IMR-90 (cell line): ENCODE results near the gene TNRC6C. TPM values are rescaled to one million over a fixed set of nuclear protein-coding genes. Genes with fewer than 3 reads are reported as not detected.

ENCODE experiments used
- ATAC-seq: fragments of 200-7000 bp; cut with Tn5 transposase; 2 replicates; pipeline ENCODE4 v1.9.1; 2020; ENCODE audit warnings: low read depth, mild to moderate bottlenecking, moderate library complexity
- BruUV-seq: library from RNA; stranded (reverse); fragments of 400-500 nt; replicated peaks from 2 replicates; lab custom pipeline; 2021; lab: Mats Ljungman, UMichigan
- CTCF ChIA-PET: fragments of 300-600 bp; formaldehyde crosslinking; extraction: SDS; loops from one replicate; lab custom pipeline; 2021; ENCODE audit warnings: antibody characterized with exemption; lab: Yijun Ruan, JAX
- POLR2A ChIA-PET: fragments of 300-600 bp; sonication (Branson Sonifier 250); formaldehyde crosslinking; loops from one replicate; lab custom pipeline; 2022; ENCODE audit warnings: antibody characterized with exemption; ENCODE audit not compliant: unreplicated experiment; lab: Charles Lee
- DNase-seq: peaks from one replicate; pipeline ENCODE4 v3.0.0; 2013
- H2AFZ ChIP-seq: replicated peaks from 2 replicates; pipeline ENCODE3; 2013; ENCODE audit warnings: low read length, mild to moderate bottlenecking; ENCODE audit not compliant: poor library complexity
- H2AK5ac ChIP-seq: 2 replicates; pipeline ENCODE4 v1.6.1; 2013; ENCODE audit warnings: low read depth, low read length, inconsistent platforms
- H2AK9ac ChIP-seq: replicated peaks from 2 replicates; pipeline ENCODE3; 2013; ENCODE audit warnings: mild to moderate bottlenecking, low read depth, low read length, moderate library complexity; ENCODE audit not compliant: poor library complexity
- H2BK120ac ChIP-seq: 2 replicates; pipeline ENCODE4 v1.6.1; 2013; ENCODE audit warnings: low read depth, low read length, inconsistent platforms
- H2BK15ac ChIP-seq: 3 replicates; pipeline ENCODE4 v1.6.1; 2013; ENCODE audit warnings: low read depth, low read length, inconsistent platforms
- H2BK20ac ChIP-seq: 2 replicates; pipeline ENCODE4 v1.6.1; 2013; ENCODE audit warnings: low read depth, mild to moderate bottlenecking, inconsistent platforms, low read length, moderate library complexity
- H2BK5ac ChIP-seq: 2 replicates; pipeline ENCODE4 v1.6.1; 2013; ENCODE audit warnings: mild to moderate bottlenecking, low read depth, low read length, inconsistent platforms; ENCODE audit not compliant: poor library complexity, severe bottlenecking
- H3K14ac ChIP-seq: replicated peaks from 2 replicates; pipeline ENCODE4 v1.6.1; 2013; ENCODE audit warnings: low read depth, low read length, inconsistent platforms
- H3K18ac ChIP-seq: 2 replicates; pipeline ENCODE4 v1.6.1; 2013; ENCODE audit warnings: low read depth, low read length, control low read depth
- H3K23ac ChIP-seq: 2 replicates; pipeline ENCODE4 v1.6.1; 2013; ENCODE audit warnings: low read depth, low read length, inconsistent platforms
- H3K27ac ChIP-seq: 2 replicates; pipeline ENCODE4 v1.5.1; 2013; ENCODE audit warnings: mild to moderate bottlenecking, control low read depth, low read length; ENCODE audit not compliant: insufficient read depth
- H3K27me3 ChIP-seq: 2 replicates; pipeline ENCODE4 v1.6.1; 2013; ENCODE audit warnings: low read length; ENCODE audit not compliant: control insufficient read depth, insufficient read depth
- H3K36me3 ChIP-seq: 2 replicates; pipeline ENCODE4 v1.6.1; 2013; ENCODE audit warnings: low read length, mixed read lengths; ENCODE audit not compliant: control insufficient read depth, insufficient read depth
- H3K4ac ChIP-seq: 2 replicates; pipeline ENCODE4 v1.6.1; 2013; ENCODE audit warnings: low read depth, low read length, inconsistent platforms
- H3K4me1 ChIP-seq: 2 replicates; pipeline ENCODE4 v1.6.1; 2013; ENCODE audit warnings: low read length, mixed read lengths; ENCODE audit not compliant: control insufficient read depth, insufficient read depth
- H3K4me2 ChIP-seq: 2 replicates; pipeline ENCODE4 v1.6.1; 2013; ENCODE audit warnings: low read depth, mild to moderate bottlenecking, control low read depth, low read length, moderate library complexity
- H3K4me3 ChIP-seq: 2 replicates; pipeline ENCODE4 v1.5.1; 2013; ENCODE audit warnings: low read depth, mild to moderate bottlenecking, control low read depth, low read length, moderate library complexity; ENCODE audit not compliant: insufficient read depth
- H3K56ac ChIP-seq: 2 replicates; pipeline ENCODE4 v1.6.1; 2013; ENCODE audit warnings: low read length, inconsistent platforms; ENCODE audit not compliant: insufficient read depth; ENCODE audit errors: extremely low read depth
- H3K79me1 ChIP-seq, 2 experiments: 2 replicates each; pipeline ENCODE4 v1.6.1; 2013; ENCODE audit warnings: low read length in 2 of 2, inconsistent platforms in 1 of 2, low read depth in 1 of 2
- H3K9ac ChIP-seq: 2 replicates; pipeline ENCODE4 v1.6.1; 2013; ENCODE audit warnings: low read depth, low read length, control low read depth
- H3K9me1 ChIP-seq: 2 replicates; pipeline ENCODE4 v1.6.1; 2013; ENCODE audit warnings: low read length, inconsistent platforms; ENCODE audit not compliant: insufficient read depth
- H3K9me3 ChIP-seq: 2 replicates; pipeline ENCODE4 v1.6.1; 2013; ENCODE audit warnings: low read length; ENCODE audit not compliant: control insufficient read depth, insufficient read depth
- H4K20me1 ChIP-seq: 2 replicates; pipeline ENCODE4 v1.6.1; 2013; ENCODE audit warnings: low read length, inconsistent platforms; ENCODE audit not compliant: insufficient read depth
- H4K5ac ChIP-seq: 2 replicates; pipeline ENCODE4 v1.6.1; 2013; ENCODE audit warnings: mild to moderate bottlenecking, low read depth, low read length, control low read depth
- H4K8ac ChIP-seq, 2 experiments: 2 replicates each; pipeline ENCODE4 v1.6.1; 2013; ENCODE audit warnings: low read depth in 2 of 2, low read length in 2 of 2, control low read depth in 1 of 2, inconsistent platforms in 1 of 2
- H4K91ac ChIP-seq: 2 replicates; pipeline ENCODE4 v1.6.1; 2013; ENCODE audit warnings: low read depth, low read length, inconsistent platforms; ENCODE audit not compliant: insufficient read depth
- BHLHE40 ChIP-seq: fragments of 150-350 bp; IDR thresholded peaks from 2 replicates; pipeline ENCODE4 v1.6.1; 2016; ENCODE audit warnings: mild to moderate bottlenecking, low read depth, low read length
- CEBPB ChIP-seq: IDR thresholded peaks from 2 replicates; pipeline ENCODE4 v1.6.1; 2012; ENCODE audit warnings: low read depth, low read length, improper control_type of control experiment
- CHD1 ChIP-seq: IDR thresholded peaks from 2 replicates; pipeline ENCODE4 v1.6.1; 2012; ENCODE audit warnings: low read depth, low read length, improper control_type of control experiment
- MAFK ChIP-seq: IDR thresholded peaks from 2 replicates; pipeline ENCODE4 v1.6.1; 2012; ENCODE audit warnings: low read depth, low read length, improper control_type of control experiment
- NFE2L2 ChIP-seq: fragments of 150-350 bp; IDR thresholded peaks from 2 replicates; pipeline ENCODE4 v1.6.1; 2016; ENCODE audit warnings: low read depth, mild to moderate bottlenecking, low read length
- POLR2A ChIP-seq: IDR thresholded peaks from 2 replicates; pipeline ENCODE4 v1.6.1; 2012; ENCODE audit warnings: mild to moderate bottlenecking, low read depth, low read length
- WGBS, 2 experiments: methylation state at CpG; one replicate each; pipeline versions ENCODE4 v1.1.5 to v1.1.7; 2013; ENCODE audit warnings: missing lambda C conversion rate in 2 of 2; ENCODE audit not compliant: insufficient read length in 1 of 2; ENCODE audit errors: extremely low coverage in 2 of 2; 5-methylcytosine and 5-hydroxymethylcytosine counted together
- dilution Hi-C: fragments of 300-500 bp; cut with HindIII; formaldehyde crosslinking; loops from one replicate; pipeline ENCODE4 v1.14.3; 2018; ENCODE audit warnings: low sequenced_read_pairs; ENCODE audit not compliant: unreplicated experiment
- in situ Hi-C: fragments of 300-500 bp; cut with MboI; formaldehyde crosslinking; loops from 3 replicates; pipeline ENCODE4 v1.14.3; 2019; ENCODE audit warnings: low sequenced_read_pairs, inconsistent platforms, mixed read lengths
- intact Hi-C: fragments of 100-400 bp; cut with micrococcal nuclease; formaldehyde crosslinking; loops from 2 replicates; pipeline ENCODE4 v1.10.0; 2022
- polyA plus RNA-seq, 3 experiments: library from polyadenylated mRNA; depleted of rRNA; stranded (reverse); fragments of >200 nt; gene quantifications; 2 replicates each; pipeline ENCODE4 v1.2.3, GENCODE V29; 2012; ENCODE audit warnings: low replicate concordance in 1 of 3
- total RNA-seq: library from RNA; depleted of rRNA; stranded (reverse); fragments of >200 nt; gene quantifications from 2 replicates; pipeline ENCODE4 v1.2.3, GENCODE V29; 2012

TNRC6C gene
- total and polyA plus RNA-seq, 2 of the 4 experiments (the other 2 are of a cell fraction), result 1.6 to 2.7 TPM

DNA sequence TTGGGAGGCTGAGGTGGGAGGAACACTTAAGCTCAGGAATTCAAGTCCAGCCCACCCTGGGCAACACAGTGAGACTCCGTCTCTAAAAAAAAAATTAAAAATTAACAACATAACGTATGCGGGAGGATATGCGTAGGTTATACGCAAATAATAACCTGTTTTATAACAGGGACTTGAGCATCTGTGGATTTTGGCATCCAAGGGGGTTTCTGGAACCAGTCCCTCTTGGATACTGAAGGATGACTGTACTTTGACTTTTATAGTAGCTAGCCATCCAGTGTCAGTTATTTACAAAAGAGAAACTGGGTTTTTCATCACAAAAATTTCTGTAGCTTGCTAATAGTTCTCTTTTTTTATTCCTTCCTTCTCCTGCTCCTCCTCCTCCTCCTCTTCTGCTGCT lies 64.5 kb downstream of the TNRC6C start:
- H3K27ac ChIP-seq, result no peak overlapping the region
- no peak overlapping the region for H3K9ac ChIP-seq
- H2BK120ac ChIP-seq, result no peak overlapping the region
- no peak overlapping the region for H3K4ac ChIP-seq
- H2BK15ac ChIP-seq, result no peak overlapping the region
- ATAC-seq (no peak), DNase-seq (no peak)
- no peak overlapping the region for H3K18ac ChIP-seq
- H2AK9ac ChIP-seq, result no peak overlapping the region
- H4K5ac ChIP-seq, result no peak overlapping the region
- H3K27me3 ChIP-seq, result no peaks in the 10 kb centered on the region
- no peak overlapping the region for H2BK20ac ChIP-seq
- H4K20me1 ChIP-seq, result no peaks in the 10 kb centered on the region
- no peak overlapping the region for H4K91ac ChIP-seq
- H4K8ac ChIP-seq, result no peak overlapping the region
- TF ChIP-seq POLR2A, result no peak
- TF ChIP-seq MAFK, result no peak
- no peak for TF ChIP-seq BHLHE40
- no peak for TF ChIP-seq CHD1
- no peak for TF ChIP-seq CEBPB
- no peak for TF ChIP-seq NFE2L2
- no peak overlapping the region for H2AFZ ChIP-seq
- H3K4me3 ChIP-seq, result no peak overlapping the region
- POLR2A ChIA-PET, result interaction anchor here (1.0 kb wide), 1 partner anchor 121 kb away, joined by 3 read pairs; no protein-coding TSS in a partner anchor
- H3K36me3 ChIP-seq, result no peaks in the 10 kb centered on the region; the same call in 1 of the 2 replicates
- no peak overlapping the region for H3K56ac ChIP-seq
- H3K9me3 ChIP-seq, result no peaks in the 10 kb centered on the region
- intact Hi-C loops, result no loop called here
- no CpG with 5 or more reads among the region's 5 CpGs for WGBS, 2 experiments
- no peak overlapping the region for H3K23ac ChIP-seq
- H2BK5ac ChIP-seq, result no peak overlapping the region
- in situ Hi-C loops, result no loop called here
- H3K14ac ChIP-seq, result no peak overlapping the region
- no peaks in the 10 kb centered on the region; the same call in 1 of the 2 replicates for H3K4me1 ChIP-seq
- H2AK5ac ChIP-seq, result no peak overlapping the region
- 0 out of 4 replicates have a peak, but pooled peaks cover 0 to 3% of the 10 kb centered on the region in 2 experiments for H3K79me1 ChIP-seq
- no TSS peak for BruUV-seq
- CTCF ChIA-PET, result interaction anchor here (0.7 to 1.0 kb wide), 3 partner anchors 9 to 62 kb away, joined by 3 read pairs; no protein-coding TSS in a partner anchor
- dilution Hi-C loops, result no loop called here
- no peak overlapping the region for H3K4me2 ChIP-seq
- H3K9me1 ChIP-seq, result peaks cover 3% of the 10 kb centered on the region; the same call in 1 of the 2 replicates
